CD14-positive monocyte (primary cell): ENCODE results near the gene KIAA1614. TPM values are rescaled to one million over a fixed set of nuclear protein-coding genes. Genes with fewer than 3 reads are reported as not detected.

Source experiments
- DNase-seq, 3 donors: peaks; one replicate each; pipeline ENCODE4 v3.0.0-alpha.2; 2011 to 2022
- H2AFZ ChIP-seq: 2 replicates; pipeline ENCODE4 v1.6.0; 2012; ENCODE audit warnings: mild to moderate bottlenecking, low read depth, low read length, inconsistent platforms; ENCODE audit not compliant: insufficient read depth, poor library complexity, severe bottlenecking
- H3K27ac ChIP-seq, 2 donors: 1 replicate in 1 of 2; 2 replicates in 1 of 2; pipeline ENCODE4 v1.5.1; 2012 to 2013; ENCODE audit warnings: low read length in 2 of 2, control low read depth in 1 of 2, inconsistent platforms in 1 of 2, low read depth in 1 of 2, mild to moderate bottlenecking in 1 of 2
- H3K27me3 ChIP-seq, 2 donors: one replicate each; pipeline versions ENCODE4 v1.6.0 to v1.6.1; 2011 to 2013; ENCODE audit warnings: low read length in 2 of 2; ENCODE audit not compliant: control insufficient read depth in 2 of 2, insufficient read depth in 2 of 2
- H3K36me3 ChIP-seq, 2 donors: replicated peaks in 1 of 2; 1 replicate in 1 of 2; 2 replicates in 1 of 2; pipeline versions ENCODE4 v1.5.1 to v1.6.1; 2012 to 2013; ENCODE audit warnings: low read length in 2 of 2, control low read depth in 1 of 2, inconsistent platforms in 1 of 2, mild to moderate bottlenecking in 1 of 2; ENCODE audit not compliant: insufficient read depth in 2 of 2, control insufficient read depth in 1 of 2
- H3K4me1 ChIP-seq, 2 donors: 1 replicate in 1 of 2; 2 replicates in 1 of 2; pipeline versions ENCODE4 v1.5.1 to v1.6.1; 2012 to 2013; ENCODE audit warnings: low read length in 2 of 2, control low read depth in 1 of 2, inconsistent platforms in 1 of 2, mild to moderate bottlenecking in 1 of 2, moderate library complexity in 1 of 2; ENCODE audit not compliant: insufficient read depth in 2 of 2, control insufficient read depth in 1 of 2
- H3K4me2 ChIP-seq: replicated peaks from 2 replicates; pipeline ENCODE3; 2012; ENCODE audit warnings: low read length, moderate library complexity, mild to moderate bottlenecking; ENCODE audit not compliant: poor library complexity, severe bottlenecking; ENCODE audit errors: extremely low read depth
- H3K4me3 ChIP-seq, 3 experiments: fragments of 200-600 bp in 1 of 3; sonication (generic) in 1 of 3; replicated peaks in 1 of 3; 1 replicate in 2 of 3; 2 replicates in 1 of 3; pipeline ENCODE4 v1.5.1; 2011 to 2013; ENCODE audit warnings: low read length in 3 of 3, mild to moderate bottlenecking in 3 of 3, control low read depth in 2 of 3, low read depth in 2 of 3, inconsistent platforms in 1 of 3, moderate library complexity in 1 of 3
- H3K79me2 ChIP-seq: 2 replicates; pipeline ENCODE4 v1.6.0; 2012; ENCODE audit warnings: mild to moderate bottlenecking, control low read depth, inconsistent platforms, low read length, moderate library complexity; ENCODE audit not compliant: insufficient read depth
- H3K9ac ChIP-seq: 2 replicates; pipeline ENCODE4 v1.6.0; 2017; ENCODE audit warnings: low read length, mild to moderate bottlenecking; ENCODE audit not compliant: insufficient read depth, poor library complexity, severe bottlenecking
- H3K9me3 ChIP-seq, 2 donors: replicated peaks in 1 of 2; 1 replicate in 1 of 2; 2 replicates in 1 of 2; pipeline versions ENCODE4 v1.5.1 to v1.6.1; 2012 to 2013; ENCODE audit warnings: low read length in 2 of 2, control low read depth in 1 of 2; ENCODE audit not compliant: control insufficient read depth in 1 of 2, insufficient read depth in 1 of 2
- H4K20me1 ChIP-seq: 2 replicates; pipeline ENCODE4 v1.6.0; 2012; ENCODE audit warnings: mild to moderate bottlenecking, low read length, control low read depth, moderate library complexity; ENCODE audit not compliant: insufficient read depth
- H3K27ac Mint-ChIP-seq, 7 donors: one replicate each; pipeline ENCODE4 v1.8.0; 2020; ENCODE audit warnings: mild to moderate bottlenecking in 7 of 7, mixed read lengths in 7 of 7, moderate library complexity in 6 of 7, inconsistent platforms in 2 of 7
- H3K27me3 Mint-ChIP-seq, 3 donors: one replicate each; pipeline ENCODE4 v1.8.0; 2021 to 2022; ENCODE audit warnings: low read depth in 3 of 3, mild to moderate bottlenecking in 3 of 3, mixed read lengths in 3 of 3, moderate library complexity in 3 of 3, inconsistent platforms in 1 of 3
- H3K36me3 Mint-ChIP-seq, 2 donors: one replicate each; pipeline ENCODE4 v1.8.0; 2020; ENCODE audit warnings: mixed read lengths in 2 of 2, inconsistent platforms in 1 of 2, mild to moderate bottlenecking in 1 of 2
- H3K4me1 Mint-ChIP-seq: one replicate; pipeline ENCODE4 v1.8.0; 2020; ENCODE audit warnings: mild to moderate bottlenecking, mixed read lengths
- H3K4me3 Mint-ChIP-seq, 2 donors: one replicate each; pipeline ENCODE4 v1.8.0; 2020; ENCODE audit warnings: mild to moderate bottlenecking in 2 of 2, mixed read lengths in 2 of 2, moderate library complexity in 1 of 2
- H3K9me3 Mint-ChIP-seq, 7 donors: one replicate each; pipeline ENCODE4 v1.8.0; 2020 to 2022; ENCODE audit warnings: mixed read lengths in 7 of 7, mild to moderate bottlenecking in 6 of 7, moderate library complexity in 6 of 7, inconsistent platforms in 2 of 7
- WGBS: methylation state at CpG from one replicate; pipeline ENCODE4 v1.1.5; 2013; ENCODE audit warnings: missing lambda C conversion rate; ENCODE audit not compliant: insufficient coverage; 5-methylcytosine and 5-hydroxymethylcytosine counted together
- intact Hi-C, 2 donors: fragments of 100-400 bp; cut with micrococcal nuclease; formaldehyde crosslinking; loops; one replicate each; pipeline versions ENCODE4 v1.15.0 to v1.15.1; 2023
- polyA plus RNA-seq, 3 donors: library from polyadenylated mRNA; depleted of rRNA in 1 of 3; unstranded in 2 of 3; stranded (reverse) in 1 of 3; fragments of 300-500 nt in 2 of 3; fragments of >200 nt in 1 of 3; fragmentation: Illumina TruSeq in 2 of 3; gene quantifications; 1 replicate in 2 of 3; 2 replicates in 1 of 3; pipeline ENCODE4 v1.2.3, GENCODE V29; 2012 to 2021
- TF ChIP-seq, protein P1 (sequence below): fragments of 200-600 bp; IDR thresholded peaks from one replicate; pipeline ENCODE4 v1.8.0; 2022; ENCODE audit warnings: antibody characterized with exemption, mild to moderate bottlenecking

The KIAA1614 gene
- polyA plus RNA-seq, 3 donors, result 0.08 TPM; not detected in 2

DNA sequence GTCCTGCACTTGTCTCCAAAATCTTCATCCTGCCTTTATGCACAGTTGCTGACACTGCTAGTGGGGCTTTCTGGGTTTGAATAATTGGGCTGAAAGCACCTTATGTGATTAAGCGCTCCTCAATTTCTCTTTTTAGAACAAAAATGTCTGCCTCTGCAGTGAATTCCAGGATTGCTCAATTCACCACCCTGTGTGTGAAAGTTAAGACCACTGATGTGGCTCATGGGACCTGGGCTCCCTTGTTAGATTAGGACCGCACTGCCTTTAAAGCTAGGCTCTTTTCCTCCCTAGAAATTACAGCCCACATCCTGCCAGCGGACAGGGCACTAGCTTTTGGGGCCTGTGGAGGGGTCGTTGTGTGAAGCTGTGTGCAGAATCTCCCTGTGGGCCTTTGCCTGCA is 18.8 kb downstream of the KIAA1614 start:
- Histone ChIP-seq H3K27ac (no peak overlapping the region), H3K4me1 (peaks cover 11 to 12% of the 10 kb centered on the region in 2 donors), H3K9ac (no peak overlapping the region), H4K20me1 (no peaks in the 10 kb centered on the region), H3K9me3 (no peaks in the 10 kb centered on the region), H3K27me3 (no peaks in the 10 kb centered on the region), H3K4me3 (no peak overlapping the region), H3K4me2 (no peak overlapping the region), H3K79me2 (no peaks in the 10 kb centered on the region), H3K36me3 (no peaks in the 10 kb centered on the region), H2AFZ (no peak overlapping the region)
- WGBS, result no CpG with 5 or more reads among the region's 4 CpGs
- Mint-ChIP-seq H3K27me3 (peaks cover 4 to 8% (median 4%) of the 10 kb centered on the region in 3 donors), H3K9me3 (no peaks in the 10 kb centered on the region), H3K4me1 (peaks cover 25% of the 10 kb centered on the region), H3K27ac (no peak overlapping the region), H3K36me3 (no peaks in the 10 kb centered on the region), H3K4me3 (no peak overlapping the region)
- peak in 1 of 3 donors; percentile 28 for DNase-seq
- TF ChIP-seq, protein P1, sequence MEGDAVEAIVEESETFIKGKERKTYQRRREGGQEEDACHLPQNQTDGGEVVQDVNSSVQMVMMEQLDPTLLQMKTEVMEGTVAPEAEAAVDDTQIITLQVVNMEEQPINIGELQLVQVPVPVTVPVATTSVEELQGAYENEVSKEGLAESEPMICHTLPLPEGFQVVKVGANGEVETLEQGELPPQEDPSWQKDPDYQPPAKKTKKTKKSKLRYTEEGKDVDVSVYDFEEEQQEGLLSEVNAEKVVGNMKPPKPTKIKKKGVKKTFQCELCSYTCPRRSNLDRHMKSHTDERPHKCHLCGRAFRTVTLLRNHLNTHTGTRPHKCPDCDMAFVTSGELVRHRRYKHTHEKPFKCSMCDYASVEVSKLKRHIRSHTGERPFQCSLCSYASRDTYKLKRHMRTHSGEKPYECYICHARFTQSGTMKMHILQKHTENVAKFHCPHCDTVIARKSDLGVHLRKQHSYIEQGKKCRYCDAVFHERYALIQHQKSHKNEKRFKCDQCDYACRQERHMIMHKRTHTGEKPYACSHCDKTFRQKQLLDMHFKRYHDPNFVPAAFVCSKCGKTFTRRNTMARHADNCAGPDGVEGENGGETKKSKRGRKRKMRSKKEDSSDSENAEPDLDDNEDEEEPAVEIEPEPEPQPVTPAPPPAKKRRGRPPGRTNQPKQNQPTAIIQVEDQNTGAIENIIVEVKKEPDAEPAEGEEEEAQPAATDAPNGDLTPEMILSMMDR, result no peak
- intact Hi-C loops, result no loop called here

DNA sequence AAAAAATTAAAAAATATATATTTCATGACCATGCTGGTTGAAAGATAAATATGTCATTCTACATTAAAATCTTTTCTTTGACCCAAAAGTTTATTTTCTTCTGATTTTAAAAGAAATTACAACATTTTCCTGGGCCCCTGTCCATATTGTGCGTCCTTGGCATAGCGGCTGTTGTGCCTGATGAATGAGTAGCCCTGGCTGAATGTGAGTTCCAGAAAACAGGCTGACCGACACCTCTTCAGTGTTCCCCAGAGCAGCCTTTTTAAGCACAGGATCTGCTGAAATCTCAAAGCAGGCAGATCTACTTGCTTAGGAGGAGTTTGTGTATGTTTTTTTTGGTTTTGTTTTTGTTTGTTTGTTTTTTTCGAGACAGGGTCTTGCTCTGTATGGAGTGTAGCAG is 19.7 kb downstream of the KIAA1614 start:
- Histone ChIP-seq H3K4me2 (no peak overlapping the region), H3K79me2 (no peaks in the 10 kb centered on the region), H3K27ac (no peak overlapping the region), H4K20me1 (no peaks in the 10 kb centered on the region), H2AFZ (no peak overlapping the region), H3K4me1 (peaks cover 10 to 11% of the 10 kb centered on the region in 2 donors), H3K9me3 (no peaks in the 10 kb centered on the region), H3K4me3 (no peak overlapping the region), H3K27me3 (no peaks in the 10 kb centered on the region), H3K9ac (no peak overlapping the region), H3K36me3 (no peaks in the 10 kb centered on the region)
- no peaks in the 10 kb centered on the region for H3K36me3 Mint-ChIP-seq
- DNase-seq, result no peak
- H3K27me3 Mint-ChIP-seq, result peaks cover 4 to 10% (median 6%) of the 10 kb centered on the region in 3 donors
- H3K4me3 Mint-ChIP-seq, result no peak overlapping the region
- H3K4me1 Mint-ChIP-seq, result peaks cover 20% of the 10 kb centered on the region
- WGBS, result 100% methylated on average over 3 of the region's 4 CpGs
- TF ChIP-seq, protein P1, result no peak
- H3K27ac Mint-ChIP-seq, result no peak overlapping the region
- H3K9me3 Mint-ChIP-seq, result no peaks in the 10 kb centered on the region
- intact Hi-C loops, result no loop called here
